Ovary (tissue), 3 donors: ENCODE data around the gene STX3.
"Not testable (repeated sequence)": the region's sequence is repeated elsewhere in the genome, so short reads cannot be mapped to it uniquely, and the experiment has no call there.

Experiments
- CTCF ChIP-seq, 3 donors: fragments of 450-650 bp in 2 of 3; fragments of 200-600 bp in 1 of 3; IDR thresholded peaks; one replicate each; pipeline versions ENCODE4 v1.5.1 to v1.8.0; 2016 to 2022; ENCODE audit warnings: antibody characterized with exemption in 3 of 3, mild to moderate bottlenecking in 1 of 3
- EP300 ChIP-seq: sonication (generic); formaldehyde crosslinking; IDR thresholded peaks from one replicate; pipeline ENCODE4 v1.6.1; 2017; ENCODE audit warnings: antibody characterized with exemption
- POLR2A ChIP-seq: fragments of 450-650 bp; IDR thresholded peaks from one replicate; pipeline ENCODE4 v1.6.1; 2017; ENCODE audit warnings: antibody characterized with exemption, mild to moderate bottlenecking, moderate library complexity
- donor health status: DM: no; HTN: no; CAD: no.

- not testable (repeated sequence) for TF ChIP-seq CTCF (IDR thresholded peaks at IDR 0.05); POLR2A; EP300
Observed at GRCh38 chr11:59851416-59851815, 96.2 kb downstream of the STX3 start.
